ENCODE results near the gene RPSA.
A peak's percentile ranks its signal among the peaks of the same experiment; 100 is the strongest.

The RPSA gene

DNA sequence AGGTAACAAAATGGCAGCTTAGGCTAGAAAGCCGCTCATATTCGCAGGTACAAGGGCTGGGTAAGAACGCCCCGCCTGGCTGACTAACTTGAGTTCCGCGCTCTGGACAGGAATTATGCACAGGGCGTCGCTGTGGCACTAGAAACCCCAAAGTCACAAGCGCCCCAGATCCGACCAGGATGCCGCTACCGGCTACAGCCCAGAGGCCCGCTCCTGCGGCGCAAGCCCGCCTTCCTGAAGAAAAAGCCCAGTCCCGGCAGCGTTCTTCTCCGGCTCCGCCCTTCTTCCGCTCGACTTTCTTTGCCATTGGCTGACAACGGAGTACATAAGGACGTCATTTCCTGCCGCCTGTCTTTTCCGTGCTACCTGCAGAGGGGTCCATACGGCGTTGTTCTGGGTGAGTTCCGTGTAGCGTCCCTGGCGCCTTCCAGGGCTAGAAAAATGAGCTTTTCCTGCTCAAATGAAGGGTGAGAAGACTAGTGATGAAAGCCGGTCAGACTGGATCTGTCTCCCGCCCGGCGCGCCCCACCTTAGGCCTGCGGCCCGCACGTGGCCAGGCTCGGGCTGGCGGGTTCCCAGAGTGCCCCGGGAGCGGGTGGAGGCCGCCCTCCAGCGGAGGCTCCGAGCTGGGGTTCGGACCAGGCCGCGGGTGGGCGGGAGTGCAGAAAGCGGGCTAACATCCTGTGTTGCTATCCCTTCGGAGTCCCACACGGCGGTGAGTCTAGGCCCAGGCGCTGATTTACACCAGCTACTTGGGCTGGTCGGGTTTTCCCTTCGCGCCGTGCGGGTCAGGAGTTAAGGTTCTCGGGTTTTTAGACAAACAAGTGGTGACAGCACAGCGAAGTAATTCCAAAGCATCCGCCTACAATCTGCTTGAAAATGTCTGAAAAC is at the start of gene RPSA:
TSS of gene RPSA (plus strand) at position 353 of the 891 bp plus-strand sequence. CDS start 934 bp downstream, outside the sequence.
- Histone ChIP-seq H3K9ac (peak within 1 kb of the TSS; percentile 98), H3K4me2 (peak within 1 kb of the TSS; percentile 62), H3K36me3 (ENCODE audit: insufficient read depth) (peaks cover 20% of the 10 kb centered on the region), H2AFZ (ENCODE audit: low read depth) (peak within 1 kb of the TSS; percentile 35), H3K4me3 (IDR thresholded peaks at IDR 0.05; ENCODE audit: insufficient read depth, low read depth, low read length) (peak within 1 kb of the TSS; percentile 51), H3K4me1 (ENCODE audit: low read depth, poor library complexity, severe bottlenecking) (peaks cover 22% of the 10 kb centered on the region), H4K20me1 (ENCODE audit: insufficient read depth) (0 out of 2 replicates have a peak, but pooled peaks cover 8% of the 10 kb centered on the region), H3K79me2 (ENCODE audit: insufficient read depth, low read depth) (peaks cover 35% of the 10 kb centered on the region), H3K27ac (peak within 1 kb of the TSS; percentile 87), H3K27me3 (ENCODE audit: insufficient read depth, low read depth) (no peaks in the 10 kb centered on the region)
- TF ChIP-seq, protein P1, sequence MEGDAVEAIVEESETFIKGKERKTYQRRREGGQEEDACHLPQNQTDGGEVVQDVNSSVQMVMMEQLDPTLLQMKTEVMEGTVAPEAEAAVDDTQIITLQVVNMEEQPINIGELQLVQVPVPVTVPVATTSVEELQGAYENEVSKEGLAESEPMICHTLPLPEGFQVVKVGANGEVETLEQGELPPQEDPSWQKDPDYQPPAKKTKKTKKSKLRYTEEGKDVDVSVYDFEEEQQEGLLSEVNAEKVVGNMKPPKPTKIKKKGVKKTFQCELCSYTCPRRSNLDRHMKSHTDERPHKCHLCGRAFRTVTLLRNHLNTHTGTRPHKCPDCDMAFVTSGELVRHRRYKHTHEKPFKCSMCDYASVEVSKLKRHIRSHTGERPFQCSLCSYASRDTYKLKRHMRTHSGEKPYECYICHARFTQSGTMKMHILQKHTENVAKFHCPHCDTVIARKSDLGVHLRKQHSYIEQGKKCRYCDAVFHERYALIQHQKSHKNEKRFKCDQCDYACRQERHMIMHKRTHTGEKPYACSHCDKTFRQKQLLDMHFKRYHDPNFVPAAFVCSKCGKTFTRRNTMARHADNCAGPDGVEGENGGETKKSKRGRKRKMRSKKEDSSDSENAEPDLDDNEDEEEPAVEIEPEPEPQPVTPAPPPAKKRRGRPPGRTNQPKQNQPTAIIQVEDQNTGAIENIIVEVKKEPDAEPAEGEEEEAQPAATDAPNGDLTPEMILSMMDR (conservative IDR thresholded peaks at IDR 0.05; ENCODE audit: low read depth, low read length): no peak

- H4K20me1 ChIP-seq (ENCODE audit: insufficient read depth): no peaks in the 10 kb centered on the region
- no peak overlapping the region for H3K9ac ChIP-seq
- no peaks in the 10 kb centered on the region for H3K79me2 ChIP-seq (ENCODE audit: insufficient read depth, low read depth)
- no peak overlapping the region for H3K4me2 ChIP-seq
- no peak overlapping the region for H3K27ac ChIP-seq
- H3K36me3 ChIP-seq (ENCODE audit: insufficient read depth): no peaks in the 10 kb centered on the region
- no peak overlapping the region for H2AFZ ChIP-seq (ENCODE audit: low read depth)
- no peaks in the 10 kb centered on the region for H3K27me3 ChIP-seq (ENCODE audit: insufficient read depth, low read depth)
- TF ChIP-seq, protein P1 (conservative IDR thresholded peaks at IDR 0.05; ENCODE audit: low read depth, low read length): no peak
- H3K4me1 ChIP-seq (ENCODE audit: low read depth, poor library complexity, severe bottlenecking): no peaks in the 10 kb centered on the region
- no peak overlapping the region for H3K4me3 ChIP-seq (IDR thresholded peaks at IDR 0.05; ENCODE audit: insufficient read depth, low read depth, low read length)
These were observed 48.2 kb upstream of the RPSA start for GRCh38 chr3:39358333-39358732.

GRCh38 chr3:39361252-39361927 is 45.1 kb upstream of the RPSA start:
- H3K27ac ChIP-seq: no peak overlapping the region
- no peaks in the 10 kb centered on the region for H3K4me1 ChIP-seq (ENCODE audit: low read depth, poor library complexity, severe bottlenecking)
- no peak overlapping the region for H3K4me3 ChIP-seq (IDR thresholded peaks at IDR 0.05; ENCODE audit: insufficient read depth, low read depth, low read length)
- H4K20me1 ChIP-seq (ENCODE audit: insufficient read depth): no peaks in the 10 kb centered on the region
- H3K9ac ChIP-seq: no peak overlapping the region
- H3K79me2 ChIP-seq (ENCODE audit: insufficient read depth, low read depth): no peaks in the 10 kb centered on the region
- no peak overlapping the region for H2AFZ ChIP-seq (ENCODE audit: low read depth)
- no peaks in the 10 kb centered on the region for H3K36me3 ChIP-seq (ENCODE audit: insufficient read depth)
- TF ChIP-seq, protein P1 (conservative IDR thresholded peaks at IDR 0.05; ENCODE audit: low read depth, low read length): no peak
- no peak overlapping the region for H3K4me2 ChIP-seq
- no peaks in the 10 kb centered on the region for H3K27me3 ChIP-seq (ENCODE audit: insufficient read depth, low read depth)

DNA sequence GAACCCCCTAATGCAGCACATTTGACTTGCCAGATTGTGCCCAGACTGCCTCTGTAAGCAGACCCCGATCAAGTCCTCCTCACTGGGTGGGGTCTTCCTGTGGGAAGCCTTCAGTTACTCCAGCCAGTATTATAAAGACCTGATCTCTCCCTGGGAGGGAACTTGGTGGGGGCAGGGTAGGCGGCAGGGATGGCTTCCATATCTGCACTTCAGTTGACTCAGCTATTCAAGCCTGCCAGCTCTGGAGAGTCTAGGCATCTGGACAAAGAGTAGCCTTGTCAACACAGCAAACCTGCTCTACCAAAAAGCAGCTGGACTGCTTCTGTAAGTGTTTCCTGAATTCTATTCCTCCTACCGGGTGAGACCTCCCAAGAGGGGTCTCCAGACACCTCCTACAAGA is 44.3 kb upstream of the RPSA start:
- Histone ChIP-seq H3K4me2 (no peak overlapping the region), H2AFZ (ENCODE audit: low read depth) (no peak overlapping the region), H3K4me3 (IDR thresholded peaks at IDR 0.05; ENCODE audit: insufficient read depth, low read depth, low read length) (no peak overlapping the region)

More for the DNA sequence above, 44.3 kb upstream of the RPSA start:
- H3K27me3 ChIP-seq (ENCODE audit: insufficient read depth, low read depth): no peaks in the 10 kb centered on the region
- no peaks in the 10 kb centered on the region for H3K4me1 ChIP-seq (ENCODE audit: low read depth, poor library complexity, severe bottlenecking)
- TF ChIP-seq, protein P1 (conservative IDR thresholded peaks at IDR 0.05; ENCODE audit: low read depth, low read length): no peak
- H3K9ac ChIP-seq: no peak overlapping the region
- no peak overlapping the region for H3K27ac ChIP-seq
- H3K79me2 ChIP-seq (ENCODE audit: insufficient read depth, low read depth): no peaks in the 10 kb centered on the region
- no peaks in the 10 kb centered on the region for H4K20me1 ChIP-seq (ENCODE audit: insufficient read depth)
- H3K36me3 ChIP-seq (ENCODE audit: insufficient read depth): no peaks in the 10 kb centered on the region
